Right ventricle myocardium inferior (tissue), 1 donor: ENCODE results near the gene SCN2A. TPM values are rescaled to one million over a fixed set of nuclear protein-coding genes. Genes with fewer than 3 reads are reported as not detected.
"Not testable (repeated sequence)": the region's sequence is repeated elsewhere in the genome, so short reads cannot be mapped to it uniquely, and the experiment has no call there.

Experiments used
- ATAC-seq: fragments of 200-7000 bp; cut with Tn5 transposase; one replicate; pipeline ENCODE4 v1.9.1; 2020; ENCODE audit warnings: mild to moderate bottlenecking, moderate library complexity
- DNase-seq: peaks from one replicate; pipeline ENCODE4 v3.0.0; 2021; ENCODE audit errors: missing footprints
- intact Hi-C: fragments of 100-400 bp; cut with DNase I; formaldehyde crosslinking; loops from one replicate; pipeline ENCODE4 v1.11.0; 2022
- total RNA-seq: library from RNA; stranded (reverse); fragmentation: NEBNext Ultra II Directional; extraction: Animal tissue kit (Norgen Biotek cat#: 25700); gene quantifications from one replicate; pipeline ENCODE4 v1.2.1, GENCODE V29; 2021
- donor health status: DM: no; HTN: yes; CAD: no; lungs with severe emphysema.

The SCN2A gene
- total RNA-seq, 1 donor from 2014 or later: 0.16 TPM

- intact Hi-C loops: loop anchor here (5.0 kb wide), 1 partner anchor 303 kb away; no protein-coding TSS in a partner anchor
- DNase-seq (no peak), ATAC-seq (no peak)
Measured at GRCh38 chr2:165294912-165295311, 55.7 kb downstream of the SCN2A start.

GRCh38 chr2:165295643-165296042, 56.4 kb downstream of the SCN2A start:
- intact Hi-C loops: no loop called here
- ATAC-seq (no peak), DNase-seq (no peak)

GRCh38 chr2:165305391-165306096, 66.3 kb downstream of the SCN2A start:
- DNase-seq (no peak), ATAC-seq (no peak)
- intact Hi-C loops: no loop called here

- ATAC-seq (no peak), DNase-seq (no peak)
- intact Hi-C loops: no loop called here
Measured at GRCh38 chr2:165307317-165307716, 68.1 kb downstream of the SCN2A start.

GRCh38 chr2:165311949-165312348, 72.7 kb downstream of the SCN2A start:
- ATAC-seq (no peak), DNase-seq (no peak)
- intact Hi-C loops: no loop called here

- intact Hi-C loops: no loop called here
- ATAC-seq (no peak), DNase-seq (no peak)
Measured at GRCh38 chr2:165312999-165313398, 73.8 kb downstream of the SCN2A start.

GRCh38 chr2:165313509-165313908, 74.3 kb downstream of the SCN2A start:
- ATAC-seq (no peak), DNase-seq (no peak)
- intact Hi-C loops: no loop called here

- intact Hi-C loops: no loop called here
- no peak for ATAC-seq
- DNase-seq: no peak
Measured at GRCh38 chr2:165328272-165328671, 89.1 kb downstream of the SCN2A start.

GRCh38 chr2:165344276-165344675, 105.1 kb downstream of the SCN2A start:
- ATAC-seq, intact Hi-C loops, DNase-seq: not testable (repeated sequence)

GRCh38 chr2:165348441-165348840, 109.2 kb downstream of the SCN2A start:
- ATAC-seq: no peak
- intact Hi-C loops: no loop called here
- no peak for DNase-seq

- intact Hi-C loops: no loop called here
- ATAC-seq: no peak
- DNase-seq: no peak
Measured at GRCh38 chr2:165349181-165349580, 110.0 kb downstream of the SCN2A start.

- DNase-seq: no peak
- no peak for ATAC-seq
- intact Hi-C loops: no loop called here
Measured at GRCh38 chr2:165357758-165358157, 118.5 kb downstream of the SCN2A start.

GRCh38 chr2:165361514-165361913, 122.3 kb downstream of the SCN2A start:
- no peak for DNase-seq
- intact Hi-C loops: no loop called here
- ATAC-seq: no peak

- ATAC-seq (no peak), DNase-seq (no peak)
- intact Hi-C loops: no loop called here
Measured at GRCh38 chr2:165369131-165369897, 130.1 kb downstream of the SCN2A start.

GRCh38 chr2:165369898-165370296, 130.7 kb downstream of the SCN2A start:
- ATAC-seq (no peak), DNase-seq (no peak)
- intact Hi-C loops: no loop called here

GRCh38 chr2:165371356-165371755, 132.1 kb downstream of the SCN2A start:
- DNase-seq (no peak), ATAC-seq (no peak)
- intact Hi-C loops: no loop called here

GRCh38 chr2:165373278-165374010, 134.2 kb downstream of the SCN2A start:
- ATAC-seq: no peak
- intact Hi-C loops: no loop called here
- DNase-seq: no peak

- intact Hi-C loops: no loop called here
- no peak for ATAC-seq
- DNase-seq: no peak
Measured at GRCh38 chr2:165376571-165376975, 137.4 kb downstream of the SCN2A start.

- DNase-seq (no peak), ATAC-seq (no peak)
- intact Hi-C loops: no loop called here
Measured at GRCh38 chr2:165382362-165382761, 143.1 kb downstream of the SCN2A start.

GRCh38 chr2:165390875-165391274, 151.7 kb downstream of the SCN2A start:
- intact Hi-C loops: no loop called here
- no peak for ATAC-seq
- DNase-seq: no peak
